Karpas-422 (cell line): ENCODE data around the gene NEK10. TPM values are rescaled to one million over a fixed set of nuclear protein-coding genes. Genes with fewer than 3 reads are reported as not detected.

Experiments
- DNase-seq: peaks from one replicate; pipeline ENCODE4 v3.0.0-alpha.2; 2015
- H2AFZ ChIP-seq: fragments of 200-600 bp; sonication (generic); 2 replicates; pipeline ENCODE4 v1.6.1; 2014; ENCODE audit warnings: antibody characterized with exemption, low read length, mixed read lengths
- H3K27ac ChIP-seq: fragments of 200-600 bp; sonication (generic); 2 replicates; pipeline ENCODE4 v1.5.1; 2014; ENCODE audit warnings: mild to moderate bottlenecking, low read length, moderate library complexity
- H3K27me3 ChIP-seq: fragments of 200-600 bp; sonication (generic); 2 replicates; pipeline ENCODE4 v1.6.1; 2014; ENCODE audit warnings: low read length, mixed read lengths
- H3K36me3 ChIP-seq: fragments of 200-600 bp; sonication (generic); 2 replicates; pipeline ENCODE4 v1.6.1; 2014; ENCODE audit warnings: low read length, mixed read lengths; ENCODE audit not compliant: insufficient read depth
- H3K4me1 ChIP-seq: fragments of 200-600 bp; sonication (generic); 2 replicates; pipeline ENCODE4 v1.6.1; 2014; ENCODE audit warnings: mild to moderate bottlenecking, low read length, mixed read lengths
- H3K4me2 ChIP-seq: fragments of 200-600 bp; sonication (generic); 2 replicates; pipeline ENCODE4 v1.6.1; 2014; ENCODE audit warnings: low read length, low read depth, mild to moderate bottlenecking; ENCODE audit not compliant: poor library complexity, severe bottlenecking
- H3K4me3 ChIP-seq: fragments of 200-600 bp; sonication (generic); 2 replicates; pipeline ENCODE4 v1.5.1; 2014; ENCODE audit warnings: mild to moderate bottlenecking, antibody characterized with exemption, low read length, mixed read lengths
- H3K79me2 ChIP-seq: fragments of 200-600 bp; sonication (generic); 2 replicates; pipeline ENCODE4 v1.6.1; 2014; ENCODE audit warnings: mild to moderate bottlenecking, low read length, mixed read lengths
- H3K9ac ChIP-seq: fragments of 200-600 bp; sonication (generic); 2 replicates; pipeline ENCODE4 v1.6.0; 2014; ENCODE audit warnings: low read length
- H3K9me2 ChIP-seq: fragments of 200-600 bp; sonication (generic), shearing (Covaris generic); replicated peaks from 2 replicates; pipeline ENCODE4 v1.6.0; 2014; ENCODE audit warnings: mild to moderate bottlenecking, low read length, moderate library complexity; ENCODE audit not compliant: insufficient read depth
- H3K9me3 ChIP-seq: fragments of 300-700, 200-600 bp; sonication (generic); 2 replicates; pipeline ENCODE4 v1.6.1; 2014; ENCODE audit warnings: low read length, mixed read lengths
- H4K20me1 ChIP-seq: fragments of 200-600 bp; sonication (generic); 2 replicates; pipeline ENCODE4 v1.6.1; 2014; ENCODE audit warnings: mild to moderate bottlenecking, antibody characterized with exemption, low read length, low read depth; ENCODE audit not compliant: insufficient read depth
- total RNA-seq: library from RNA; depleted of rRNA; stranded (reverse); fragments of >200 nt; shearing (Covaris generic); gene quantifications from 2 replicates; pipeline ENCODE4 v1.2.3, GENCODE V29; 2014; ENCODE audit warnings: low replicate concordance

NEK10 gene
- total RNA-seq, 1 experiment from 2014 or later = 0.34 TPM

DNA sequence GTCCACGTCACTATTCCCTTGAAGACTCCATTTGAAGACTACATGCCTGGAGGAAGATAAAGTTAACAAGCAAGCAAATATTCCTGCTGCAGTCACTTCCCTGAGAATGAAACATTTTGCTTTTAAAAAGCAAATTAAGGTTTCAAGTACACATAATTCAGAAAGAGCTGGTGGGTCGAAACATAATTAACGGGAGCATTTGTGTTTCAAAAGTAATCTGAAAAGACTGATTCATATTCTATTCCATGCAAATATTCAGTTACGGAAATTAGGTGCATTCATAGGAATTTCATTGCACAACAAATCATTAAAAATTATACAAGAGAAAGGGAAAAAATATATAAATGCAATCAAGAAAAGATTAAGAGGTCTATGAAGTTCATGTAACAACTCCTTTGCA, 260.9 kb downstream of the NEK10 start:
- H3K9ac ChIP-seq = no peak overlapping the region
- no peak overlapping the region for H3K4me3 ChIP-seq
- H3K27ac ChIP-seq = no peak overlapping the region
- H4K20me1 ChIP-seq = no peaks in the 10 kb centered on the region
- no peak overlapping the region for H2AFZ ChIP-seq
- DNase-seq = no peak
- no peaks in the 10 kb centered on the region for H3K9me2 ChIP-seq
- H3K9me3 ChIP-seq = no peaks in the 10 kb centered on the region
- H3K36me3 ChIP-seq = no peaks in the 10 kb centered on the region
- no peak overlapping the region for H3K4me2 ChIP-seq
- no peaks in the 10 kb centered on the region for H3K27me3 ChIP-seq
- H3K79me2 ChIP-seq = no peaks in the 10 kb centered on the region
- no peaks in the 10 kb centered on the region for H3K4me1 ChIP-seq

DNA sequence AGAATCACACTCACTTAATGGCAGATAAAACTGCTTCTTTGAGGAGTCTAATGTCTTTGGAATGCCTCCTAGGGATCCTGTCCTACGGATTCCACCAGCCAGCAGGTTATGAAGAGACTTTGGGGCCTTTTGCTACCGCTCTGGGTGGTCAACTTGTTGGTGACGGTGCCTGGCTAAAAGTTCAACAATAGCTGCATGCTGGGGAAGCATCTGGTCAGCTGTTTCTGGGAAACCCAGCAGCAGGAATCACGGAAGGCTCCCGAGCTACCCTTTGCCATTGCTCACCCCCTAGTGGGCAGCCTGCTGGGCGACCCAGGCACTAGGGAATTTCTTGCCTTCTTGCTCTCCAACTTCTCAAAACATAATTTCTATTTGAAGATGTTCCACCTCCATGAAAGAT, 263.3 kb downstream of the NEK10 start:
- DNase-seq = no peak

DNA sequence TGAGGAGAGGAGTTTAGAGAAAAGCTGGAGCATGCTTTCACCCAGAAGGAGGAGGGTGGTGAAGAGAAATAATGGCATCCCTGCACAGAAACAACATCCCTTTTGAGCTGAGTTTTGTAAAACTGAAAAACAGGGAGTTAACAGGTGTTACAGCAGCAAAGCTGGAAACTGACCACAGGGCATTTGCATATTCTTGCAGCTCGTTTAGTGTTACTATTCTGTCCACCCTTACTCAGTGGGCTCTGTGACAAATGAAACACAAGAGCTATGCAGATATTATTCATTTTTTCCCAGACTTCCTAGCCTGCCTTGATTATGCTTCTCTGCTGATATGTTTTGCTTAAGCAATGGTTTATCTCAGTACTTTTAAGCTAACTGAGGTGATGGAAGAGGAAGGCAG, 272.0 kb downstream of the NEK10 start:
- Histone ChIP-seq H3K9me3 (no peaks in the 10 kb centered on the region), H3K9me2 (no peaks in the 10 kb centered on the region), H3K4me2 (no peak overlapping the region), H3K36me3 (no peaks in the 10 kb centered on the region), H3K4me1 (peaks cover 9% of the 10 kb centered on the region), H2AFZ (no peak overlapping the region), H3K79me2 (no peaks in the 10 kb centered on the region), H4K20me1 (no peaks in the 10 kb centered on the region), H3K27ac (no peak overlapping the region), H3K27me3 (no peaks in the 10 kb centered on the region; the same call in 1 of the 2 replicates), H3K9ac (no peak overlapping the region), H3K4me3 (no peak overlapping the region)
- no peak for DNase-seq

More for the DNA sequence above, 263.3 kb downstream of the NEK10 start:
- no peak overlapping the region for H2AFZ ChIP-seq
- no peaks in the 10 kb centered on the region for H3K9me2 ChIP-seq
- H4K20me1 ChIP-seq = no peaks in the 10 kb centered on the region
- no peak overlapping the region for H3K4me2 ChIP-seq
- H3K4me3 ChIP-seq = no peak overlapping the region
- H3K36me3 ChIP-seq = no peaks in the 10 kb centered on the region
- H3K27ac ChIP-seq = no peak overlapping the region
- no peaks in the 10 kb centered on the region for H3K4me1 ChIP-seq
- H3K9me3 ChIP-seq = no peaks in the 10 kb centered on the region
- no peaks in the 10 kb centered on the region for H3K79me2 ChIP-seq
- H3K27me3 ChIP-seq = no peaks in the 10 kb centered on the region
- H3K9ac ChIP-seq = no peak overlapping the region

DNA sequence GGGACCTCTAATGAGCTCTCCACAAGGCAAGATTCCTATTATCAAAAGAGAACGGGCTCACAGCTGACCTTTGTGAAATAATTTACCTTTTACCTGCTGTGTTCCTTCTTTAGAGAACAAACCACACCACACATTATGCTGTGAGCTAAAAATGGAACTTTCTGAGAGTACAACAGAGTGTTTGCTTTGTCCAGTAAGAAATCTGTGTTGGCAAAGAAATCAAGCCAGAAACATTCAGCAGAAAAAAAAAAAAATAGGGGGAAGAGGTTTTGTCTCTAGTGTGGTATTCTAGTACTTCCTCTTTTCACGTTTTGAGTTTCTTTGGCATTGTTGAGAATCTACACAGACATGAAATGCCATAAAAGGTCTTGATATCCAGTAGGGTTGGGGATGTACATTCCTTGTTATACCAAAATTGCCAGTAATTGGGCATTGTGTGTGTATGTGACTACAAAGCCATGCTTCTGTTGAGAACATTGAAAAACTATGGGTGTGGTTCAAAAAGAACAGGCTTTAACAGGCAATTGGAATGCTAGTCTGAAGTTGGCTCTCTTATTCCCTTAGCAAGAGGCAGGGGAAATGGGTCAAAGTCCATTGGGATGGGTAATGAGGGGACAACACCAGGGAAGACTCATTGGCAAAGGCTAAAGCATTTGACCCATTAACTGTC, 273.5 kb downstream of the NEK10 start:
- Histone ChIP-seq H3K27me3 (no peaks in the 10 kb centered on the region; the same call in 1 of the 2 replicates), H3K79me2 (no peaks in the 10 kb centered on the region), H3K9me2 (no peaks in the 10 kb centered on the region), H2AFZ (no peak overlapping the region), H3K9me3 (no peaks in the 10 kb centered on the region), H3K4me3 (no peak overlapping the region), H3K36me3 (no peaks in the 10 kb centered on the region), H3K4me2 (no peak overlapping the region), H4K20me1 (no peaks in the 10 kb centered on the region), H3K4me1 (peaks cover 9% of the 10 kb centered on the region), H3K27ac (no peak overlapping the region), H3K9ac (no peak overlapping the region)
- peak; percentile 48 for DNase-seq

DNA sequence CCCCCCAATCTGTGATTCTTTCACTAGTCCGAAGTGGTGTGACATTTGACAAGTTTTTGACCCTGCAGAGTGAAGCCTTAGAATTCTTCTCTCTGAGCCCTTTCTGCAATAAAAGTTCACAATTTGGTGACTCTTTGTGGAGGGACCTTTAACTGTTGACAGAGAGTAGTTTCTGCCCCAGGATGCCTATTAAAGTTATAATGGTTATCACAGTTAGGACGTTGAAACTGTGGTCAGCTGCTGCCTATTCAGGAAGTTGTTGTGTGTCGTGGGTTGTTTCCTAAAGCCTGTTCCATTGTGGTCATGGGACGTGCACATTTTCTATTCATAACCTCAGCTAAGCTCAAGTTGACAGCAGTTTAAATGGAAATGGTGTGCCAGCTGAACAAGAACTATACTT, 274.5 kb downstream of the NEK10 start:
- H3K4me1 ChIP-seq = peaks cover 9% of the 10 kb centered on the region
- no peak overlapping the region for H3K9ac ChIP-seq
- no peaks in the 10 kb centered on the region for H3K9me2 ChIP-seq
- no peaks in the 10 kb centered on the region for H3K9me3 ChIP-seq
- H4K20me1 ChIP-seq = no peaks in the 10 kb centered on the region
- H3K27me3 ChIP-seq = no peaks in the 10 kb centered on the region; the same call in 1 of the 2 replicates
- no peak overlapping the region for H2AFZ ChIP-seq
- no peak overlapping the region for H3K4me2 ChIP-seq
- H3K79me2 ChIP-seq = no peaks in the 10 kb centered on the region
- DNase-seq = no peak
- no peak overlapping the region for H3K4me3 ChIP-seq
- no peaks in the 10 kb centered on the region for H3K36me3 ChIP-seq
- no peak overlapping the region for H3K27ac ChIP-seq

DNA sequence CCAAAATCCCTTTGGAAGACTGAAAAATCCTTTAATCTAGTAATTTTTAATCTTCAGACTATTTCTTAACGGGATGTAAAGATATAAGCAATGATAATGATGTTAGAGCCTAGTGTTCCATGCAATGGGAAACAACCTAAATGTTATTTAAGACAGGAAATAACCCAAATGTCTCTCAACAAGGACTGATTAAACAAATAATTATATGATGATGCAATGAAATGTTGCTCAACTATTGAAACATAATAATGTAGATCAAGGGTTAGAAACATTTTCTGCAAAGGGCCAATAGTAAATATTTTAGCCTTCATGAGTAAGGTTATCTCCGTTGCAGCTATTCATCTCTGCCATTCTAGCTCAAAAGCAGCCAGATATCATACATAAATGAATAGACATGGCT, 275.4 kb downstream of the NEK10 start:
- Histone ChIP-seq H3K4me1 (peaks cover 9% of the 10 kb centered on the region), H3K4me3 (no peak overlapping the region), H3K27me3 (no peaks in the 10 kb centered on the region; the same call in 1 of the 2 replicates), H2AFZ (no peak overlapping the region), H3K36me3 (no peaks in the 10 kb centered on the region), H3K9me2 (no peaks in the 10 kb centered on the region), H4K20me1 (no peaks in the 10 kb centered on the region), H3K9me3 (no peaks in the 10 kb centered on the region), H3K27ac (no peak overlapping the region), H3K79me2 (no peaks in the 10 kb centered on the region), H3K4me2 (no peak overlapping the region), H3K9ac (no peak overlapping the region)
- DNase-seq = no peak

DNA sequence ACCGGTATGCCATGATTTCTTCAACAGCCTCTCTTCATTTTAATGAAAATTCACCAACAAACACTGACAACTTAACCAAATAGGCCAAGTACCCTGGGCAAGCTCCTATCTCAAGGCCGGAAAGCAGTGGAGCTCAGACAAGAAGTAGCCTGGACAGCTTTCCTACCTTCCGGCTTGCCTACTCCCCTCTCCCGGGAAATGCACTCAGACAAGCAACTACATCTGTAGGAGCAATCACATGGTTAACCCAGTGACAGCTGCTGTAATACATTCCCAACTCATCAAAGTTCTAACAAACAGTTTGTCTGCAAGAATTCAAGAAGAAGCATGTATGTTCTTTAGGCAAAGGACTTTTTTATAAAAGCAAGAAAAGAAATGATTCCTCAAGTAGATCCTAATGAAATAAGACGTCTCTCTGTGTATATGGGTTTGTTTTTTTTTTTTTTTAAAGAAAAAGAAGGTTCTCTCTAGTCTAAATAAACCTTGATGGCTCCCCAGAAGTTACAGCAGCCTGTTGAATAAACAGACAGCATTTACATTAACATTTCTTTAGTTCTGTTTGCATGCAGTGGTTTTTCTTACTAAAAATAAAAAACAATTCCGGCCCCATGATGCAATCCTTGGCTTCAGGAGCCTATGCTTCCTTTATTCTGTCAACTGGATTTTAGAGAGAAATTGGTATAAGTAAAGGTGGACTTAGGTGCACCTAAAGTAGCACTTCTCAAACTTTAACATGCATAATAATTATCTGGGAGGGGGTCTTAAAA, 278.7 kb downstream of the NEK10 start:
- Histone ChIP-seq H3K27me3 (no peaks in the 10 kb centered on the region), H3K4me2 (no peak overlapping the region), H4K20me1 (no peaks in the 10 kb centered on the region), H3K27ac (no peak overlapping the region), H3K36me3 (no peaks in the 10 kb centered on the region), H3K4me1 (no peaks in the 10 kb centered on the region), H3K9ac (no peak overlapping the region), H3K4me3 (no peak overlapping the region), H3K9me2 (no peaks in the 10 kb centered on the region), H2AFZ (no peak overlapping the region), H3K9me3 (no peaks in the 10 kb centered on the region), H3K79me2 (no peaks in the 10 kb centered on the region)
- DNase-seq = no peak

DNA sequence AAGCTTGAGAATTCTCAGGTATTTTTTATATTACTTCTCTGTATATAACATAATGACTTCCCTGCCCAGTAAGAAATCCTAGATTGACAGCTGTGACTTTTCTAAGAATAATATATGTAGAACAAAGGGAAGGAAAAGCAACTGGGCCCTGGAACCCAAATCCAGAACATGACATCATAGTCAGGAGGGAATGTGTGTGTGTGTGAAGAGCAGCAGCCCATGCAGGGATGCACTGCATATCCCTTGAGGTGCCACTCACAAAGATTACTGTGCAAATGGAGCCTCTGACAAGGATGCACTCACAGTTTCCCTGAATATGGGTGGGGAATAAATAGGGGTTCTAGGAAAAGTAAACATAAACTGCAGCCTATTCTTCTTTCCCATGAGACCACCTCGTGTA, 279.5 kb downstream of the NEK10 start:
- Histone ChIP-seq H3K4me2 (no peak overlapping the region), H3K4me3 (no peak overlapping the region), H3K9ac (no peak overlapping the region), H3K79me2 (no peaks in the 10 kb centered on the region), H3K9me3 (no peaks in the 10 kb centered on the region), H3K27me3 (no peaks in the 10 kb centered on the region), H2AFZ (no peak overlapping the region), H3K27ac (no peak overlapping the region), H3K9me2 (no peaks in the 10 kb centered on the region), H3K36me3 (no peaks in the 10 kb centered on the region), H4K20me1 (no peaks in the 10 kb centered on the region), H3K4me1 (no peaks in the 10 kb centered on the region)
- no peak for DNase-seq
